ENCODE measurements around the gene TVP23C. TPM values are rescaled to one million over a fixed set of nuclear protein-coding genes. Genes with fewer than 3 reads are reported as not detected.
A peak's percentile ranks its signal among the peaks of the same experiment; 100 is the strongest.
"Not testable (repeated sequence)": the region's sequence is repeated elsewhere in the genome, so short reads cannot be mapped to it uniquely, and the experiment has no call there.

TVP23C gene
- total RNA-seq, 2 donors from 2014 or later, result 9.7 to 18.4 TPM

GRCh38 chr17:15511142-15511541 lies 52.1 kb downstream of the TVP23C start:
- H3K9me3 Mint-ChIP-seq, result no peaks in the 10 kb centered on the region
- ATAC-seq (replicated peaks), result no peak
- no peaks in the 10 kb centered on the region for H3K27me3 Mint-ChIP-seq
- no peak overlapping the region for H3K27ac Mint-ChIP-seq
- peaks cover 5% of the 10 kb centered on the region for H3K4me1 Mint-ChIP-seq
- peaks cover 35% of the 10 kb centered on the region for H3K36me3 Mint-ChIP-seq (ENCODE audit: low read depth)
- H3K4me3 Mint-ChIP-seq, result no peak overlapping the region

GRCh38 chr17:15510361-15510760 lies 52.9 kb downstream of the TVP23C start:
- no peak for ATAC-seq (replicated peaks)
- H3K27ac Mint-ChIP-seq, result no peak overlapping the region

DNA sequence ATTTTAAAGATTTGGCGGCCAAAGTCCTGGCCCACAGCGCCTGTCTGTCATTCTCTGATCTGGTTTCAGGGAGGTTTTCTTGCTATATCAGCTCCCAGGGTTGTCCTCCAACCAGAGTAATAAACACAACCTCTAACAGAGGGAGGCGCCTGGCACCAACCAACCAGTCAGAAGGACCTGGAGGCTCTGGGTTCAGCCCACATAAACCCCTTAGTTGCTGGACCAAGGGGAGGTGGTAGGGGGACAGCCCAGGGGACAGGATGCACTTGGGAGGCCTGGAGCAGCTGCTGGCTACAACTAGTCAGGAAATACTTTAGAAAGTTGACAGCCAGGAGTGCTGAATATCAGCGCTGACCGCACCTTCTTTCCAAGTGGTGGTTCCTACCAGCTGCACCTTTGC lies 54.2 kb downstream of the TVP23C start:
- H3K27me3 Mint-ChIP-seq, result no peaks in the 10 kb centered on the region
- H3K36me3 Mint-ChIP-seq (ENCODE audit: low read depth), result peaks cover 18% of the 10 kb centered on the region
- H3K9me3 Mint-ChIP-seq, result no peaks in the 10 kb centered on the region
- H3K4me3 Mint-ChIP-seq, result no peak overlapping the region
- H3K27ac Mint-ChIP-seq, result no peak overlapping the region
- ATAC-seq (replicated peaks), result no peak
- H3K4me1 Mint-ChIP-seq, result peaks cover 5% of the 10 kb centered on the region

More at GRCh38 chr17:15510361-15510760, 52.9 kb downstream of the TVP23C start:
- Mint-ChIP-seq H3K27me3 (no peaks in the 10 kb centered on the region), H3K4me3 (no peak overlapping the region), H3K36me3 (ENCODE audit: low read depth) (peaks cover 27% of the 10 kb centered on the region), H3K9me3 (no peaks in the 10 kb centered on the region), H3K4me1 (peaks cover 5% of the 10 kb centered on the region)

GRCh38 chr17:15508466-15508865 lies 54.8 kb downstream of the TVP23C start:
- Mint-ChIP-seq H3K27ac (peak overlapping the region; percentile 16), H3K4me1 (peaks cover 5% of the 10 kb centered on the region), H3K9me3 (no peaks in the 10 kb centered on the region), H3K27me3 (no peaks in the 10 kb centered on the region), H3K4me3 (no peak overlapping the region), H3K36me3 (ENCODE audit: low read depth) (peaks cover 15% of the 10 kb centered on the region)
- no peak for ATAC-seq (replicated peaks)

DNA sequence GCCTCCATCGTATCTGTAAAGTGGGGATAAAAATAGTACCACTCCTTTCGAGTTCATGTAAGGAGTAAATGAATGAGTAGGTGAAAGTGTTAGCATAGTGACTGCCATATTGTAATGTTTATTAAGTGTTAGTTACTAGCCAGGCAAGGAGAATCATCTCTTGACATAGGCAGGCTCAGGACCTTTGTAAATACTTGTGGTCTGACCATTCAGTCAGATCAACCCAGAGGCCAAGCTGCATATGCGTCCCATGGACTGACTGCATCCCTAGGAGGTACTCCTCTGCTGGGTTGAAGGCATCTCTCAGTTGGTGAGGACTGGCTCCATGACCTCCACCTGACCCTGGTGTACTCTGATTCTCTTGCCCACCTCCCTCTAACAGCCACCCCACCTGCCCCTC lies 55.4 kb downstream of the TVP23C start:
- H3K4me3 Mint-ChIP-seq, result no peak overlapping the region
- H3K27ac Mint-ChIP-seq, result peak overlapping the region; percentile 16
- no peaks in the 10 kb centered on the region for H3K27me3 Mint-ChIP-seq
- peaks cover 16% of the 10 kb centered on the region for H3K36me3 Mint-ChIP-seq (ENCODE audit: low read depth)
- peaks cover 6% of the 10 kb centered on the region for H3K4me1 Mint-ChIP-seq
- no peaks in the 10 kb centered on the region for H3K9me3 Mint-ChIP-seq
- ATAC-seq (replicated peaks), result no peak

DNA sequence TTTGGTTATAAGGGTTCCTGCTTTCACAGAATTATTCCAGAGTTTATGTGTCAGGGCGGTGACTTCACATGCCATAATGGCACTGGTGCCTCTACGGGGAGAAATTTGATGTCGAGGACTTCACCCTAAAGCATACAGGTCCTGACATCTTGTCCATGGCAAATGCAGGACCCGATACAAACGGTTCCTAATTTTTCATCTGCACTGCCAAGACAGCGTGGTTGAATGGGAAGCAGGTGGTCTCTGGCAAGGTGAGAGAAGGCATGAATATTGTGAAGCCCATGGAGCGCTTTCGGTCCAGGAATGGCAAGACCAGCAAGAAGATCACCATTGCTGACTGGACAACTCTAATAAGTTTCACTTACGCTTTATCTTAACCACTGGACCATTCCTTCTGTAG lies 56.3 kb downstream of the TVP23C start:
- H3K27ac Mint-ChIP-seq, result no peak overlapping the region
- H3K4me1 Mint-ChIP-seq, result peaks cover 10% of the 10 kb centered on the region
- no peak for ATAC-seq (replicated peaks)
- no peaks in the 10 kb centered on the region for H3K9me3 Mint-ChIP-seq
- no peak overlapping the region for H3K4me3 Mint-ChIP-seq
- no peaks in the 10 kb centered on the region for H3K27me3 Mint-ChIP-seq
- H3K36me3 Mint-ChIP-seq (ENCODE audit: low read depth), result peaks cover 20% of the 10 kb centered on the region

- not testable (repeated sequence) for H3K27me3 Mint-ChIP-seq; H3K4me3 Mint-ChIP-seq; H3K27ac Mint-ChIP-seq; ATAC-seq (replicated peaks); H3K9me3 Mint-ChIP-seq
- peaks cover 28% of the 10 kb centered on the region for H3K36me3 Mint-ChIP-seq (ENCODE audit: low read depth)
- H3K4me1 Mint-ChIP-seq, result peaks cover 10% of the 10 kb centered on the region
These were observed 57.6 kb downstream of the TVP23C start for GRCh38 chr17:15505708-15506107.

DNA sequence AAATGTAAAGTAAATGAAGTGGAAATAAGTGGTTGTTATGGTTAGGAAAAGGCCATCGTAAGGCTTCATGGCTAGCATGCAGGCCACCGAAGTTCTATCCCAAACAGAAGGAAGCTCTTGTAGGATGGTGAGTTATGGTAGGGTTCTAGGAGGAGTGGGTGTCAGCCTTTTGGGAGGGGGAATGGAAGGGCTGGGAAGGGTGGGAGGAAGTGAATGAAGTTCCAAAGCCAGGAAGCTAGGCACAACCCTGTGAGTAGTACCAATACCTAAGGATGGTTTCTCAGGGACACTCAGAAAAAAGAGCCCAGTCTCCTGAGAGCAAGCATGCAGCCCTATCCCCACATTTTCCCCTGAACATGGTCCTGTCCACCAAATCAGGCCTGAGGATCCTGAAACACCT lies 59.6 kb downstream of the TVP23C start:
- Mint-ChIP-seq H3K36me3 (ENCODE audit: low read depth) (peaks cover 23% of the 10 kb centered on the region), H3K27me3 (no peaks in the 10 kb centered on the region)

DNA sequence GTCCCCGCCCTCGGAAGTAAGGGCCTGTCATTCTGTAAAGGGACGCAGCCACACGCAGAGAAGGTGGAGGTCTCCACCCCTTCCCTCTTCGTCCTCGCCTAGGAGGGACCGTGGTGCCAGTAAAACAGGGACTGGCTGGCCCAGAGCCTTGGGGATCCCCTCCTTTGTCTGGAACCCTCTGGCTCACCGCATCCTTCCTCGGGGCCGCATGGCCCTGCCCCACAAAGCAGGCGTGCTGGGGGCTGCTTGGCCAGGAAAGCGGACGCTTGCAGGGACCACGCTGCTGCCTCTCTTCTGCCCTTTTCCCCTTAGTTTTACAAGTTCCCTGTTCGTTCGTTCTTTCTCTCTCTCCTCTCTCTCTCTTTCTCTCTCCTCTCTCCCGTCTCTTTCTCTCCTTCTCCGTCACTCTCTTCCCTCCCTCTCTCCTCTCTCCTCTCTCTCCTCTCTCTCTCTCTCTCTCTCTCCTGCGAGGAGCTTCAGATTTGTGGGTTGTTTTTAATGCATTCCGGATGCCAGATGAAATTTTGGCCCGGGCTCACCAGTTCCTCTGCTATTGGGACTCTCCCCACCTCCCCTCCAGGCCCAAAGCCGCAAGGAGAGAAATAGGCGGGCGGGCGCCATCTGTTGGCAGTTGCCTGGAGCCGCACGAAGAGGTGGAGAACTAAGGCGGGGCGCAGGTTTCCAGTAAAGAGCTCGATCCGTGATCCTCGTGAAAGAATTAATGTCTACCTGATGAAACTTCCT lies 60.7 kb downstream of the TVP23C start:
- no peaks in the 10 kb centered on the region for H3K9me3 Mint-ChIP-seq
- peak; percentile 89 for ATAC-seq (replicated peaks)
- H3K36me3 Mint-ChIP-seq (ENCODE audit: low read depth), result peaks cover 26% of the 10 kb centered on the region
- H3K4me3 Mint-ChIP-seq, result no peak overlapping the region
- H3K27me3 Mint-ChIP-seq, result no peaks in the 10 kb centered on the region
- H3K4me1 Mint-ChIP-seq, result peaks cover 6% of the 10 kb centered on the region
- H3K27ac Mint-ChIP-seq, result peak overlapping the region; percentile 34

More for the DNA sequence above, 59.6 kb downstream of the TVP23C start:
- no peak overlapping the region for H3K4me3 Mint-ChIP-seq
- H3K4me1 Mint-ChIP-seq, result peaks cover 6% of the 10 kb centered on the region
- H3K9me3 Mint-ChIP-seq, result no peaks in the 10 kb centered on the region
- ATAC-seq (replicated peaks), result no peak
- no peak overlapping the region for H3K27ac Mint-ChIP-seq

GRCh38 chr17:15501793-15502192 lies 61.5 kb downstream of the TVP23C start:
- Mint-ChIP-seq H3K36me3 (ENCODE audit: low read depth) (peaks cover 31% of the 10 kb centered on the region), H3K4me1 (peaks cover 6% of the 10 kb centered on the region), H3K9me3 (no peaks in the 10 kb centered on the region), H3K27ac (no peak overlapping the region), H3K27me3 (no peaks in the 10 kb centered on the region), H3K4me3 (no peak overlapping the region)
- ATAC-seq (replicated peaks), result no peak

DNA sequence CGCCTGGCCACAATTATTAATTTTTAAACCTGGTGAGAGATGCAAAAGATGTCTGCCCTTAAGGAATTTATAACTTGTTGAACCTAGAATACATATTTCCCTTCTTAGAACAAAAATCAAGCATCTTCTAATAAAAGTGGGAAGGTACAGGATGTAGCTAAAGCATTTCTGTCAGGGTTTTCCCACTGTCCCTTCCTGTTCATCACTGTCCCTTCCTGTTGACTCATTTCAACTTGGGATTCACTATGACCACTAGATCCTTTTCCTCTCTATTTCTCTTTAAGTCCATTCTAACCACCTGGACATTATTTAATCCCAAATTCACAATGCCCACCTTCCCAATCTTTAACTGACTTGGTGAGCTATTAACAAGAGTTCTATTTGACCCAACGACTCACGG lies 62.0 kb downstream of the TVP23C start:
- no peak for ATAC-seq (replicated peaks)
- Mint-ChIP-seq H3K4me3 (no peak overlapping the region), H3K27me3 (no peaks in the 10 kb centered on the region), H3K36me3 (ENCODE audit: low read depth) (peaks cover 26% of the 10 kb centered on the region), H3K4me1 (peaks cover 6% of the 10 kb centered on the region), H3K9me3 (no peaks in the 10 kb centered on the region), H3K27ac (no peak overlapping the region)

GRCh38 chr17:15498107-15498506 lies 65.2 kb downstream of the TVP23C start:
- Mint-ChIP-seq H3K27ac (no peak overlapping the region), H3K36me3 (ENCODE audit: low read depth) (peaks cover 25% of the 10 kb centered on the region), H3K9me3 (no peaks in the 10 kb centered on the region), H3K4me1 (peaks cover 6% of the 10 kb centered on the region), H3K4me3 (no peak overlapping the region), H3K27me3 (no peaks in the 10 kb centered on the region)
- ATAC-seq (replicated peaks), result peak; percentile 43

GRCh38 chr17:15496735-15497670 lies 66.3 kb downstream of the TVP23C start:
- Mint-ChIP-seq H3K4me3 (no peak overlapping the region), H3K36me3 (ENCODE audit: low read depth) (peaks cover 19% of the 10 kb centered on the region), H3K9me3 (no peaks in the 10 kb centered on the region), H3K27ac (no peak overlapping the region), H3K27me3 (no peaks in the 10 kb centered on the region), H3K4me1 (no peaks in the 10 kb centered on the region)
- ATAC-seq (replicated peaks), result no peak

DNA sequence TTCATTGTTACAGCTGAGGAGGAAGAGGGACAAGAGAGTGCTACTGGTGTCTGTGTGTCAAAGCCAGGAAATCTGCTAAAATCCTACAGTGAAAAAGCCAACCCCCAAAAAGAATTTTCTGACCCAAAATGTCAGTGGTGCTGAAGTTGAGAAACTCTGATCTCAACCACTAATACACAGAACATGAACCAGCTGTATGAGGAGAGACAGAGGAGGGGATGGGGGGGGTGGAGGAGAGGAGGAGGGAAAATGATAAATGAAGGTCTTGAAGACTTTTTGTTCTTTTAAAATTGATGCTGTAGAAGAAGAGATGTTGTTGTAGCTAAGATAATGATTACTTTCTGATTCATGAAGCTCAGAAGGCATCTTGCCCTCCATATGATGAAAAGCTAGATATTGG lies 68.5 kb downstream of the TVP23C start:
- H3K27me3 Mint-ChIP-seq, result no peaks in the 10 kb centered on the region
- H3K27ac Mint-ChIP-seq, result no peak overlapping the region
- peaks cover 11% of the 10 kb centered on the region for H3K36me3 Mint-ChIP-seq (ENCODE audit: low read depth)
- H3K4me3 Mint-ChIP-seq, result no peak overlapping the region
- ATAC-seq (replicated peaks), result no peak
- H3K9me3 Mint-ChIP-seq, result no peaks in the 10 kb centered on the region
- no peaks in the 10 kb centered on the region for H3K4me1 Mint-ChIP-seq

DNA sequence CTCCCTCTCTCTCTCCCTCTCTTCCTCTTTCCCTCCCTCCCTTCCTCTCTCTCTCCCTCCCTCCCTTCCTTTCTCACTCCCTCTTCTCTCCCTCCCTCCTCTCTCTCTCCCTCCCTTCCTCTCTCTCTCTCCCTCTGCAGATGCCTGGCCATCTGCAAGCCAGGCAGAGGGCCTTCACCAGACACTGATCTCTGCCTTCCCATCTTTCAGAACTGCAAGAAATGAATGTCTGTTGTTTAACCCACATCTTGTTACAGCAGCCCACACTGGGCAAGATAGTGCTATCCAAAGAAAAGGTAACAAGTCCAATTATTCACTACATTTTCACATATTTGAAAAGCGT lies 69.6 kb downstream of the TVP23C start:
- peaks cover 8% of the 10 kb centered on the region for H3K36me3 Mint-ChIP-seq (ENCODE audit: low read depth)

More for the DNA sequence above, 69.6 kb downstream of the TVP23C start:
- no peak for ATAC-seq (replicated peaks)
- H3K4me1 Mint-ChIP-seq, result no peaks in the 10 kb centered on the region
- no peaks in the 10 kb centered on the region for H3K9me3 Mint-ChIP-seq
- no peak overlapping the region for H3K4me3 Mint-ChIP-seq
- H3K27me3 Mint-ChIP-seq, result no peaks in the 10 kb centered on the region
- H3K27ac Mint-ChIP-seq, result no peak overlapping the region
